ENCODE data around the gene PTH2.
"Not testable (repeated sequence)": the region's sequence is repeated elsewhere in the genome, so short reads cannot be mapped to it uniquely, and the experiment has no call there.

PTH2 gene

GRCh38 chr19:49448432-49448786 lies 25.2 kb upstream of the PTH2 start:
- no peak for DNase-seq (ENCODE audit: extremely low read depth, low read depth)
- no peak overlapping the region for H3K4me3 ChIP-seq (replicated peaks; ENCODE audit: low read depth, low read length)
- TF ChIP-seq CTCF (IDR thresholded peaks at IDR 0.05; ENCODE audit: low read depth, low read length, missing control alignments): no peak

- DNase-seq (ENCODE audit: extremely low read depth, low read depth): no peak
- H3K4me3 ChIP-seq (replicated peaks; ENCODE audit: low read depth, low read length): no peak overlapping the region
- TF ChIP-seq CTCF (IDR thresholded peaks at IDR 0.05; ENCODE audit: low read depth, low read length, missing control alignments): no peak
These were observed 24.5 kb upstream of the PTH2 start for GRCh38 chr19:49447485-49448431.

GRCh38 chr19:49445997-49446396 lies 22.8 kb upstream of the PTH2 start:
- no peak for DNase-seq (ENCODE audit: extremely low read depth, low read depth)
- H3K4me3 ChIP-seq (replicated peaks; ENCODE audit: low read depth, low read length): no peak overlapping the region
- no peak for TF ChIP-seq CTCF (IDR thresholded peaks at IDR 0.05; ENCODE audit: low read depth, low read length, missing control alignments)

DNA sequence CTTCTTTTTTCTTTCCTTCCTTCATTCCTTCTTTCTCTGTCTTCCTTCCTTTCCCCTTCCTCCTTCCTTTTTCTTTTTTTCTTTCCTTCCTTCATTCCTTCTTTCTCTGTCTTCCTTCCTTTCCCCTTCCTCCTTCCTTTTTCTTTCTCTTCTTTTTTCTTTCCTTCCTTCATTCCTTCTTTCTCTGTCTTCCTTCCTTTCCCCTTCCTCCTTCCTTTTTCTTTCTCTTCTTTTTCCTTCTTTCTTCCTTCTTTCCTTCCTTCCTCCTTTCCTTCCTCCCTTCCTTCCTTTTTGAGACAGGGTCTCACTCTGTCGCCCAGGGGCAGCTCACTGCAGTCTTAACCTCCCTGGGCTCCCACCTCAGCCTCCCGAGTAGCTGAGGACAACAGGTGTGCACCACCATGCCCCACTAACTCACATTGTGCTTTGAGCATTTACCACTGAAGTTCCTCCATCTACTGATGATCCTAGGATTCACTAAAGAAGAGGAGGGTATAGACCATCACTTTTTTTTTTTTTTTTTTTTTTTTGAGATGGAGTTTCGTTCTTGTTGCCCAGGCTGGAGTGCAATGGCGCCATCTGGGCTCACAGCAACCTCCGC lies 21.0 kb upstream of the PTH2 start:
- H3K4me3 ChIP-seq (replicated peaks; ENCODE audit: low read depth, low read length); DNase-seq (ENCODE audit: extremely low read depth, low read depth): not testable (repeated sequence)

DNA sequence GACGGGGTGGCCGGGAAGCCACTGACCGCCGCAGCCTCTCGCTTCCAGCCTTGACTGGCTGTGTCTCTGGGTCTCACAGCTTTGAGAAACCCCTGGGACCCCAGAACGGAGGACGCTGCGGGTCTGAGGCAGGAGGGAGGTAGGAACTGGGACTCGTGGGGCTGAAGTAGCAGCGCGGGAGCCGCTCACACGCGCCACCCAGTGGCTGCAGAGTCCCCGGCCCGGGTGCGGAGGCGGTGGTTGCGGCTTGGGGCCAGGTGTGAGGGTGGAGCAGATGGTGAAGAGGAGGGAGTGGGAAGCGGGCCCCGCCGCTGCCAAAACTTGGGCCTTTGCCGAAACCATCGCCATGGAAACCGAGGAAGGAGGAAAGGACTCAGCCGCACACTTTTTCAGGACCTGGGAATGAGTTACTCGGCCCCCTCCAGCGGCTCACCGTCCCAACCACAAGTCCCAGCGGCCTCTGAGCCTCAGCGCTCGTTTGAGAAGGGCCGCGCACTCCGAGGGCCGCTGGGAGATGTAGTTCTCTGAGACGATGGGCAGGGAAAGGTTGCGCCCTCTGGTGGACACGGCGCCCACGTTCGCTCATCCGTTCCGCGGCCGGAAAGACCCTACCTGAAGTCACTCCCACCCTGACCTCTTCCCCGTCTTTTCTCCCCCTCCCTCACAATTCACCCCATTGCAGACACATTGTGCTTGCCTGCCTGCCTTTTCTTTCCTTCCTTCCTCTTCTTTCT lies 20.3 kb upstream of the PTH2 start:
- peak; percentile 87 for DNase-seq (ENCODE audit: extremely low read depth, low read depth)
- TF ChIP-seq CTCF (IDR thresholded peaks at IDR 0.05; ENCODE audit: low read depth, low read length, missing control alignments): peak; percentile 79
- peak overlapping the region; percentile 60 for H3K4me3 ChIP-seq (replicated peaks; ENCODE audit: low read depth, low read length)

DNA sequence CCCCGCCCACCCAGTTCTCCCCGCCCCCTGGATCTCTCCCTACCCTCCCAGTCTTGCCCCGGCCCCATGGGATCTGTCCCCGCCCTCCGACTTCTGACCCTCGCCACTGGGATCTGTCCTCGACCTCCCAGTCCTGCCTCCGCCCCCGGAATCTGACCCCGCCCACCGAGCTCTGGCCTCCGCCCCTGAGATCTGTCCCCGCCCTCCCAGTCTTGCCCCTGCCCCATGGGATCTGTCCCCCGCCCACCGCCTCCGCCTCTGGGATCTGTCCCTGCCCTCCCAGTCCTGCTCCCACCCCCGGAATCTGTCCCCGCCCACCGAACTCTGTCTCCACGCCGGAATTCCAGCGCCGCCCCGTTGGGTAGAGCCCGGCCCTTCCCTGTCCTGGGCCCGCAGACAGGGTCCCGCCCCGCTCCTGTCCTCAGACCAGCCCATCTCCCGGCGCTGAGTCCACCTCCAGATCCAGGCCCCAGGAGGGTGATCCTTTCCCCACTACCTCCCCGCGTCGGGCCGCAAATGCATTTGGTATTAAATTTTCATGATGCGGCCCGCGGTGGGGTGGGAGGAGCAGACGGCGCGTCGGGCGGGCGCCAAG lies 19.6 kb upstream of the PTH2 start:
- DNase-seq (ENCODE audit: extremely low read depth, low read depth): peak; percentile 52

More for the DNA sequence above, 19.6 kb upstream of the PTH2 start:
- peak overlapping the region; percentile 60 for H3K4me3 ChIP-seq (replicated peaks; ENCODE audit: low read depth, low read length)
- TF ChIP-seq CTCF (IDR thresholded peaks at IDR 0.05; ENCODE audit: low read depth, low read length, missing control alignments): no peak

Data from HFF-Myc (cell line).